K562 (cell line): ENCODE data around the gene HIVEP3. TPM values are rescaled to one million over a fixed set of nuclear protein-coding genes. Genes with fewer than 3 reads are reported as not detected.

Experiments
- ATAC-seq: fragments of 200-7000 bp; cut with Tn5 transposase; 3 replicates; pipeline ENCODE4 v1.9.1; 2020; ENCODE audit warnings: moderate library complexity
- BruUV-seq: library from RNA; stranded (reverse); fragments of 400-500 nt; replicated peaks from 2 replicates; lab custom pipeline; 2021; lab: Mats Ljungman, UMichigan
- CTCF ChIA-PET: fragments of 300-600 bp; formaldehyde crosslinking; extraction: SDS; loops from one replicate; lab custom pipeline; 2021; ENCODE audit warnings: low intra/inter-chr PET ratio; lab: Yijun Ruan, JAX
- POLR2A ChIA-PET: fragments of 300-600, 350-650 bp; sonication (Branson Sonifier 250); formaldehyde crosslinking; extraction: SDS; loops from one replicate; lab custom pipeline; 2021; ENCODE audit warnings: antibody characterized with exemption, inconsistent platforms; lab: Yijun Ruan, JAX
- DNase-seq, 4 experiments: peaks; one replicate each; pipeline versions ENCODE4 v3.0.0 to v3.0.0-alpha.2; 2011 to 2018; ENCODE audit warnings: low spot score in 3 of 4, mixed read lengths in 3 of 4; ENCODE audit errors: extremely low read depth in 1 of 4
- FAIRE-seq: peaks from 2 replicates; lab custom pipeline; 2011; peaks lifted over from hg19 to GRCh38; lab: Jason Lieb, UNC
- H2AFZ ChIP-seq: 2 replicates; pipeline ENCODE4 v1.6.0; 2011; ENCODE audit warnings: low read depth, low read length, control low read depth, inconsistent platforms
- H3K27ac ChIP-seq: fragments of 200-600 bp; 3 replicates; pipeline ENCODE4 v1.8.0; 2011; ENCODE audit warnings: low read depth, mild to moderate bottlenecking, control low read depth, inconsistent platforms, low read length, moderate library complexity, mixed read lengths; ENCODE audit errors: extremely low read depth
- H3K27me3 ChIP-seq, 2 experiments: fragments of 300-600 bp in 1 of 2; 2 replicates in 1 of 2; 3 replicates in 1 of 2; pipeline versions ENCODE4 v1.6.0 to v1.8.0; 2011; ENCODE audit warnings: inconsistent platforms in 2 of 2, low read length in 2 of 2, mild to moderate bottlenecking in 1 of 2, mixed read lengths in 1 of 2, moderate library complexity in 1 of 2; ENCODE audit not compliant: control insufficient read depth in 2 of 2, insufficient read depth in 2 of 2
- H3K36me3 ChIP-seq: fragments of 300-600 bp; 3 replicates; pipeline ENCODE4 v1.8.0; 2011; ENCODE audit warnings: mild to moderate bottlenecking, low read length, inconsistent platforms; ENCODE audit not compliant: control insufficient read depth, insufficient read depth
- H3K4me1 ChIP-seq, 2 experiments: fragments of 200-600 bp in 1 of 2; replicated peaks in 1 of 2; 2 replicates in 1 of 2; 3 replicates in 1 of 2; pipeline versions ENCODE4 v1.5.1 to v1.8.0; 2011; ENCODE audit warnings: inconsistent platforms in 2 of 2, low read length in 2 of 2, mild to moderate bottlenecking in 1 of 2, mixed read lengths in 1 of 2, moderate library complexity in 1 of 2; ENCODE audit not compliant: control insufficient read depth in 2 of 2, insufficient read depth in 2 of 2
- H3K4me2 ChIP-seq: 2 replicates; pipeline ENCODE4 v1.6.1; 2011; ENCODE audit warnings: low read length, control low read depth, inconsistent platforms, mixed read lengths; ENCODE audit not compliant: insufficient read depth
- H3K4me3 ChIP-seq: fragments of 200-600 bp; sonication (generic), shearing (Covaris generic); 2 replicates; pipeline ENCODE4 v1.5.1; 2016; ENCODE audit warnings: control low read depth, inconsistent platforms
- H3K79me2 ChIP-seq: fragments of 200-600 bp; 3 replicates; pipeline ENCODE4 v1.8.0; 2011; ENCODE audit warnings: low read length, inconsistent platforms; ENCODE audit not compliant: control insufficient read depth, insufficient read depth
- H3K9ac ChIP-seq, 2 experiments: 2 replicates each; pipeline versions ENCODE4 v1.6.0 to v1.6.1; 2011; ENCODE audit warnings: low read depth in 2 of 2, low read length in 2 of 2, control low read depth in 1 of 2, inconsistent platforms in 1 of 2, mild to moderate bottlenecking in 1 of 2, mixed read lengths in 1 of 2; ENCODE audit not compliant: insufficient read depth in 1 of 2
- H3K9me1 ChIP-seq: one replicate; pipeline ENCODE4 v1.6.0; 2011; ENCODE audit warnings: inconsistent platforms, mild to moderate bottlenecking, low read length, moderate library complexity; ENCODE audit not compliant: control insufficient read depth, insufficient read depth
- H3K9me3 ChIP-seq: replicated peaks from 2 replicates; pipeline ENCODE4 v1.5.1; 2011; ENCODE audit warnings: low read depth, low read length, inconsistent platforms; ENCODE audit not compliant: control insufficient read depth, insufficient read depth
- H4K20me1 ChIP-seq: replicated peaks from 2 replicates; pipeline ENCODE4 v1.6.1; 2011; ENCODE audit warnings: low read length, inconsistent platforms, mixed read lengths; ENCODE audit not compliant: control insufficient read depth, insufficient read depth
- MAFK ChIP-seq: IDR thresholded peaks from 2 replicates; pipeline ENCODE4 v1.6.1; 2011; ENCODE audit warnings: low read length, improper control_type of control experiment
- MLX ChIP-seq, 2 experiments: fragments of 450-650 bp in 1 of 2; sonication (generic) in 1 of 2; formaldehyde crosslinking; conservative IDR thresholded peaks; 2 replicates each; pipeline versions ENCODE4 v1.4.0 to v1.8.1; 2020 to 2022; ENCODE audit warnings: mild to moderate bottlenecking in 1 of 2, missing genetic modification reagents in 1 of 2
- SIRT6 ChIP-seq: IDR thresholded peaks from one replicate; pipeline ENCODE4 v1.6.1; 2012; ENCODE audit warnings: low read depth, mild to moderate bottlenecking, control low read depth, inconsistent platforms, low read length, moderate library complexity
- SMAD1 ChIP-seq: fragments of 150-350 bp; IDR thresholded peaks from 2 replicates; pipeline ENCODE4 v1.6.1; 2014; ENCODE audit warnings: low read length, low read depth; ENCODE audit not compliant: partially characterized antibody
- ZNF586 ChIP-seq: fragments of 450-650 bp; formaldehyde crosslinking; conservative IDR thresholded peaks from 2 replicates; pipeline ENCODE4 v1.4.0; 2020; ENCODE audit warnings: mild to moderate bottlenecking, moderate library complexity
- WGBS: fragments of 100-300 bp; shearing (Covaris generic); methylation state at CpG from one replicate; pipeline ENCODE4 v1.1.6; 2016; ENCODE audit warnings: low coverage, mixed read lengths; ENCODE audit not compliant: insufficient coverage; ENCODE audit errors: missing lambda C conversion rate; 5-methylcytosine and 5-hydroxymethylcytosine counted together
- in situ Hi-C: fragments of 300-500 bp; cut with MboI; formaldehyde crosslinking; loops from 4 replicates; pipeline ENCODE4 v1.15.0; 2018; ENCODE audit warnings: inconsistent platforms, mixed read lengths
- intact Hi-C: fragments of 100-400 bp; cut with micrococcal nuclease; formaldehyde crosslinking; loops from 2 replicates; pipeline ENCODE4 v1.14.2; 2022
- polyA plus RNA-seq, 8 experiments: library from polyadenylated mRNA; depleted of rRNA in 4 of 8; stranded (reverse) in 5 of 8; unstranded in 3 of 8; fragments of >200 nt; fragmentation: Nextera tagmentation in 2 of 8; fragmentation: Illumina TruSeq in 1 of 8; extraction: Ambion mirVana in 2 of 8; extraction: Trizol in 1 of 8; gene quantifications; 2 replicates each; pipeline versions ENCODE4 v1.2.1 to v1.2.3, GENCODE V29; 2011 to 2014; ENCODE audit warnings: inconsistent platforms in 1 of 8, missing spikeins in 1 of 8
- total RNA-seq, 7 experiments: library from RNA; depleted of rRNA in 6 of 7; stranded (reverse); fragments of >200 nt in 6 of 7; fragmentation: Illumina TruSeq in 2 of 7; extraction: Trizol in 2 of 7; gene quantifications; 2 replicates each; pipeline versions ENCODE4 v1.2.1 to v1.2.3, GENCODE V29; 2011 to 2021; ENCODE audit warnings: low replicate concordance in 1 of 7
- TF ChIP-seq, protein P1 (sequence below): sonication (generic); formaldehyde crosslinking; IDR thresholded peaks from 2 replicates; pipeline ENCODE4 v1.5.0; 2020; ENCODE audit warnings: missing genetic modification reagents
- TF ChIP-seq, protein P2 (sequence below): sonication (generic); formaldehyde crosslinking; IDR thresholded peaks from 2 replicates; pipeline ENCODE4 v1.8.0; 2023; ENCODE audit warnings: missing genetic modification reagents, mild to moderate bottlenecking, borderline replicate concordance

Gene HIVEP3
- total and polyA plus RNA-seq, 9 of the 15 experiments (the other 6 are each of a cell fraction or from before 2014, with no cell fraction given), result 0.09 to 0.58 (median 0.34) TPM; not detected in 1

DNA sequence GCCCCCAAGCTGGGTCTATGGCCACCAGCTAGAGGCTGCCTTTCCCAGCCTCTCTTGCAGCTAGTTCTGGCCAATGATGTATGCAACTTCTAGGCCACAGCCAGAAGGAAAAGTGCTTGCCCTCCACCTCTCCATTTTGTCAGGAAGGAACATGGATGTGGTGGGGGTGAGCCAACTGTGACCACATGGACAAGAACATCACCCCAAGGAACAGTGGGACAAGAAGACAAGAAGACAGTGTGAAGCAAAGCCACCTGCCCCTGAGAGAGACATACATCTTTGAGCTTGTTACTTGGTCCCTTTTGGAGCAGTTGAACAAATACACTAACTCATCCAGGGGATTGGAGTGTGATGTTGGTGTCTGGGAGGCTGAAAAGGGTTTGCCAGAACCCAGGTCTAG lies 328.4 kb downstream of the HIVEP3 start (continued):
- TF ChIP-seq SIRT6 (no peak), MLX (CRISPR knock-in tag; conservative IDR thresholded peaks at IDR 0.05) (no peak), SMAD1 (no peak), ZNF586 (CRISPR knock-in tag) (no peak)
- TF ChIP-seq, protein P1, sequence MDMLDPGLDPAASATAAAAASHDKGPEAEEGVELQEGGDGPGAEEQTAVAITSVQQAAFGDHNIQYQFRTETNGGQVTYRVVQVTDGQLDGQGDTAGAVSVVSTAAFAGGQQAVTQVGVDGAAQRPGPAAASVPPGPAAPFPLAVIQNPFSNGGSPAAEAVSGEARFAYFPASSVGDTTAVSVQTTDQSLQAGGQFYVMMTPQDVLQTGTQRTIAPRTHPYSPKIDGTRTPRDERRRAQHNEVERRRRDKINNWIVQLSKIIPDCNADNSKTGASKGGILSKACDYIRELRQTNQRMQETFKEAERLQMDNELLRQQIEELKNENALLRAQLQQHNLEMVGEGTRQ (CRISPR knock-in tag), result no peak

DNA sequence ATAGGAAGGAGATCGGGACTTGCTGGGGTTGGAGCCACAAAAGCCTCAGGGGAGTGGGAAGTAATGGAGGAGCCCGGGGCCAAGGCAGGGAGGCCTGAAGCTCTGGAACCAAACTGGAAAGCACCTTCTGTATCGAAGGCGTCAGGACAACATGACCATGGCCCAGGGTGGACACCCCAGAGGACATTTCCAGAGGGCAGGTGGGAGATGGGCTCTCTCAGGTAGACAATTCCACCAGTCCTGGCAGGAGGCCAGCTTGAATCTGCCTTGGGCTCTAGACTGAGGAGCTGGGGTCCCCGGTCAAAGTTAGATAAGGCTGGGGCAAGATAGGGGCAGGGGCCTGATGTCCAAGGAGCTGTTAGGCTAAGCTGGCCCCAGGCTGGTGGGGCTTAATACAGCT lies 329.3 kb downstream of the HIVEP3 start:
- peaks cover 14 to 54% of the 10 kb centered on the region in 2 experiments; a peak in 4 of 5 replicates for H3K27me3 ChIP-seq
- H3K9ac ChIP-seq, result no peak overlapping the region
- CTCF ChIA-PET, result no interaction called here
- H2AFZ ChIP-seq, result no peak overlapping the region
- TF ChIP-seq MAFK, result no peak
- TF ChIP-seq, protein P2, sequence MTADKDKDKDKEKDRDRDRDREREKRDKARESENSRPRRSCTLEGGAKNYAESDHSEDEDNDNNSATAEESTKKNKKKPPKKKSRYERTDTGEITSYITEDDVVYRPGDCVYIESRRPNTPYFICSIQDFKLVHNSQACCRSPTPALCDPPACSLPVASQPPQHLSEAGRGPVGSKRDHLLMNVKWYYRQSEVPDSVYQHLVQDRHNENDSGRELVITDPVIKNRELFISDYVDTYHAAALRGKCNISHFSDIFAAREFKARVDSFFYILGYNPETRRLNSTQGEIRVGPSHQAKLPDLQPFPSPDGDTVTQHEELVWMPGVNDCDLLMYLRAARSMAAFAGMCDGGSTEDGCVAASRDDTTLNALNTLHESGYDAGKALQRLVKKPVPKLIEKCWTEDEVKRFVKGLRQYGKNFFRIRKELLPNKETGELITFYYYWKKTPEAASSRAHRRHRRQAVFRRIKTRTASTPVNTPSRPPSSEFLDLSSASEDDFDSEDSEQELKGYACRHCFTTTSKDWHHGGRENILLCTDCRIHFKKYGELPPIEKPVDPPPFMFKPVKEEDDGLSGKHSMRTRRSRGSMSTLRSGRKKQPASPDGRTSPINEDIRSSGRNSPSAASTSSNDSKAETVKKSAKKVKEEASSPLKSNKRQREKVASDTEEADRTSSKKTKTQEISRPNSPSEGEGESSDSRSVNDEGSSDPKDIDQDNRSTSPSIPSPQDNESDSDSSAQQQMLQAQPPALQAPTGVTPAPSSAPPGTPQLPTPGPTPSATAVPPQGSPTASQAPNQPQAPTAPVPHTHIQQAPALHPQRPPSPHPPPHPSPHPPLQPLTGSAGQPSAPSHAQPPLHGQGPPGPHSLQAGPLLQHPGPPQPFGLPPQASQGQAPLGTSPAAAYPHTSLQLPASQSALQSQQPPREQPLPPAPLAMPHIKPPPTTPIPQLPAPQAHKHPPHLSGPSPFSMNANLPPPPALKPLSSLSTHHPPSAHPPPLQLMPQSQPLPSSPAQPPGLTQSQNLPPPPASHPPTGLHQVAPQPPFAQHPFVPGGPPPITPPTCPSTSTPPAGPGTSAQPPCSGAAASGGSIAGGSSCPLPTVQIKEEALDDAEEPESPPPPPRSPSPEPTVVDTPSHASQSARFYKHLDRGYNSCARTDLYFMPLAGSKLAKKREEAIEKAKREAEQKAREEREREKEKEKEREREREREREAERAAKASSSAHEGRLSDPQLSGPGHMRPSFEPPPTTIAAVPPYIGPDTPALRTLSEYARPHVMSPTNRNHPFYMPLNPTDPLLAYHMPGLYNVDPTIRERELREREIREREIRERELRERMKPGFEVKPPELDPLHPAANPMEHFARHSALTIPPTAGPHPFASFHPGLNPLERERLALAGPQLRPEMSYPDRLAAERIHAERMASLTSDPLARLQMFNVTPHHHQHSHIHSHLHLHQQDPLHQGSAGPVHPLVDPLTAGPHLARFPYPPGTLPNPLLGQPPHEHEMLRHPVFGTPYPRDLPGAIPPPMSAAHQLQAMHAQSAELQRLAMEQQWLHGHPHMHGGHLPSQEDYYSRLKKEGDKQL, result no peak
- TF ChIP-seq, all 486 proteins: peak for 0
- H3K4me2 ChIP-seq, result no peak overlapping the region
- no peak for FAIRE-seq
- H3K4me3 ChIP-seq, result no peak overlapping the region
- no peaks in the 10 kb centered on the region for H3K4me1 ChIP-seq
- H3K27ac ChIP-seq, result no peak overlapping the region
- no peaks in the 10 kb centered on the region for H3K36me3 ChIP-seq
- in situ Hi-C loops (no loop called here), intact Hi-C loops (no loop called here)
- no TSS peak for BruUV-seq
- H3K9me1 ChIP-seq, result no peaks in the 10 kb centered on the region
- H3K79me2 ChIP-seq, result no peaks in the 10 kb centered on the region
- no peak for DNase-seq
- WGBS, result 0% methylated on average over 5 of the region's 5 CpGs
- POLR2A ChIA-PET, result interaction anchor here (1.3 to 1.8 kb wide), 4 partner anchors 10 to 33 kb away, joined by 3 to 7 read pairs (median 4); no protein-coding TSS in a partner anchor
- H4K20me1 ChIP-seq, result no peaks in the 10 kb centered on the region; the same call in 1 of the 2 replicates
- ATAC-seq, result no peak
- H3K9me3 ChIP-seq, result no peaks in the 10 kb centered on the region
